Central memory CD8-positive, alpha-beta T cell (primary cell): ENCODE results near the gene WNT3A.
"Not testable (repeated sequence)": the region's sequence is repeated elsewhere in the genome, so short reads cannot be mapped to it uniquely, and the experiment has no call there.

Source experiments
- ATAC-seq: fragments of 150-1000 bp; cut with Tn5 transposase; replicated peaks from 2 replicates; pipeline ENCODE4 v1.10.0; 2022; ENCODE audit warnings: mild to moderate bottlenecking, moderate FRiP score, moderate number of reproducible peaks; ENCODE audit not compliant: poor library complexity, severe bottlenecking; ENCODE audit errors: extremely low read depth
- DNase-seq, 2 donors: peaks; one replicate each; pipeline ENCODE4 v3.0.0; 2021; ENCODE audit warnings: low spot score in 2 of 2
- H3K27ac Mint-ChIP-seq: one replicate; pipeline ENCODE4 v1.8.0; 2022; ENCODE audit warnings: low read depth, mild to moderate bottlenecking, moderate library complexity, mixed read lengths
- H3K27me3 Mint-ChIP-seq: one replicate; pipeline ENCODE4 v1.8.0; 2022; ENCODE audit warnings: mixed read lengths
- H3K36me3 Mint-ChIP-seq: one replicate; pipeline ENCODE4 v1.8.0; 2022; ENCODE audit warnings: mild to moderate bottlenecking, moderate library complexity, mixed read lengths; ENCODE audit not compliant: insufficient read depth
- H3K4me1 Mint-ChIP-seq: one replicate; pipeline ENCODE4 v1.8.0; 2022; ENCODE audit warnings: mixed read lengths
- H3K4me3 Mint-ChIP-seq: one replicate; pipeline ENCODE4 v1.8.0; 2022; ENCODE audit warnings: mild to moderate bottlenecking, moderate library complexity, mixed read lengths
- H3K9me3 Mint-ChIP-seq: one replicate; pipeline ENCODE4 v1.8.0; 2022; ENCODE audit warnings: mixed read lengths

The WNT3A gene, protein sequence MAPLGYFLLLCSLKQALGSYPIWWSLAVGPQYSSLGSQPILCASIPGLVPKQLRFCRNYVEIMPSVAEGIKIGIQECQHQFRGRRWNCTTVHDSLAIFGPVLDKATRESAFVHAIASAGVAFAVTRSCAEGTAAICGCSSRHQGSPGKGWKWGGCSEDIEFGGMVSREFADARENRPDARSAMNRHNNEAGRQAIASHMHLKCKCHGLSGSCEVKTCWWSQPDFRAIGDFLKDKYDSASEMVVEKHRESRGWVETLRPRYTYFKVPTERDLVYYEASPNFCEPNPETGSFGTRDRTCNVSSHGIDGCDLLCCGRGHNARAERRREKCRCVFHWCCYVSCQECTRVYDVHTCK

GRCh38 chr1:228006786-228007048 is at the start of gene WNT3A:
WNT3A (plus strand) TSS chr1:228006998; CDS start chr1:228007129, 131 bp downstream.
- ATAC-seq (no peak), DNase-seq (no peak)
- Mint-ChIP-seq H3K4me1 (peaks cover 12% of the 10 kb centered on the region), H3K27me3 (peaks cover 88% of the 10 kb centered on the region), H3K9me3 (no peaks in the 10 kb centered on the region), H3K36me3 (peaks cover 1% of the 10 kb centered on the region), H3K27ac (no peak within 1 kb of the TSS), H3K4me3 (peak within 1 kb of the TSS; percentile 40)

DNA sequence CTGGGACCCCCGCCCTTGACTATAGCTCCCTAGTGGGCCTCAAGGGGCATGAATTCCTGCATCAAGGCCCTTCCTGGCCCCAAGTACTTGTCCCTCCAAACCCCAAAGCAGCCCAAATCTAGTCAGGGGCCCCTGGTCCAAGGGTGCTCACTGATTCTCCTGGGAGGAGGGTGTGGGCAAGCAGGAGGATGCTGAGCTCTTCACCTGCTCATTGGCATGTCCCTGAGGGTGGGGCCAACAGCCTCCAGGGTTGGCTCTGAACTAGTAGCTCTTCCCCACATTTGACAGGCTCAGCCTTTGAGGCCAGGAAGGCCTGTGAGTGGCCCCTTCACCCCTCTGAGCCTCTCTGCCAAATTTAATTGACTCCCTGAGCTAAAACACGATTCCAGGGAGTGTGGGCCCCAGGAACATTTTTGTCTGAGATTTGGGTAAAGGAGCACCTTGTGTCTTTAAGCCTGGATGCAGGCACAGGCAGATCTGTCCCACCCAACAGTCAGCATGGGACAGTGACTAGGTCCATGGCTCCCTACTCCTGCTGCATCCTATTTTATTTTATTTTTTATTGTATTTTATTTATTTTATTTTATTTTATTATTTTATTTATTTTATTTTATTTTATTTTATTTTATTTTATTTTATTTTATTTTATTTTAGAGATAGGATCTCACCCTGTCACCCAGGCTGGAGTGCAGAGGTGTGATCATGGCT is 48.0 kb upstream of the WNT3A start:
- H3K27ac Mint-ChIP-seq: no peak overlapping the region
- no peaks in the 10 kb centered on the region for H3K9me3 Mint-ChIP-seq
- peaks cover 73% of the 10 kb centered on the region for H3K27me3 Mint-ChIP-seq
- DNase-seq (no peak), ATAC-seq (no peak)
- H3K36me3 Mint-ChIP-seq: no peaks in the 10 kb centered on the region
- H3K4me3 Mint-ChIP-seq: no peak overlapping the region
- peaks cover 17% of the 10 kb centered on the region for H3K4me1 Mint-ChIP-seq

- DNase-seq: no peak
- Mint-ChIP-seq H3K4me1 (peaks cover 12% of the 10 kb centered on the region), H3K36me3 (no peaks in the 10 kb centered on the region), H3K4me3 (no peak overlapping the region), H3K27ac (no peak overlapping the region), H3K27me3 (peaks cover 73% of the 10 kb centered on the region), H3K9me3 (no peaks in the 10 kb centered on the region)
- no peak for ATAC-seq
Observed at GRCh38 chr1:227959325-227959860, 47.4 kb upstream of the WNT3A start.

DNA sequence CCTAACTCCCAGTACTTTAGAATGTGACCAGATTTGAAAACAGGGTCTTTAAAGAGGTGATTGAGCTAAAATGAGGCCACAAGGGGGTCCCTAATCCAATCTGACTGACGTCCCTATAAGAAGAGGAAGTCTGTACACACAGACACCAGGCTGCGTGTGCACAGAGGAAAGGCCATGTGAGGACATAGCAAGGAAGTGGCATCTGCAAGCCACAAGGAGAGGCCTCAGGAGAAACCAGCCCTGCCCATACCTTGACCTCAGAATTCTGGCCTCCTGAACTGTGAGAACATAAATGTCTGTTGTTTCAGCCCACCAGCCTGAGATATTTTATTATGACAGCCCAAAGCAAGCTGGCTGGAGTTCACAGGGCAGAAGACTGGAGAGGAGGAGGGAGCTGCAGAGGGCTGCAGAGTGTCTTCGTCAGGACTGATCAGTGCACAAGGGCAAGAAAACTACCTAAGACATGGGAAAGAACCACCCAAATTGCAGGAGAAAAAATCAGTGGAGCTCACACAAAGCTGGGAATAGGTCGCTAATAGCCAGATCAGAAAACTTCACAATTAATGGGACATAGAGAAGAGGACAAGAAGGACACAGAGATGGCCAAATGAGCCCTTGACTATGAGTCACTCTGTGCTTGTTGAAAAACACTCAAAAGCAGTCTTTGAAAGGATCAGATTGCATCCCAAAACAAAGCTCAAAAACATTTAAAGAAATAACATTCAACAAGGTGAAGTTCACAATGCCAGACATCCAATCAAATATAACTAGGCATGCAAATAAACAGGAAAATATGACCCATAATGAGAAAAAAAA is 44.9 kb upstream of the WNT3A start:
- Mint-ChIP-seq H3K27ac (peak overlapping the region; percentile 41), H3K9me3 (no peaks in the 10 kb centered on the region), H3K36me3 (no peaks in the 10 kb centered on the region), H3K4me3 (no peak overlapping the region), H3K4me1 (peaks cover 12% of the 10 kb centered on the region), H3K27me3 (peaks cover 51% of the 10 kb centered on the region)
- DNase-seq (no peak), ATAC-seq (no peak)

DNA sequence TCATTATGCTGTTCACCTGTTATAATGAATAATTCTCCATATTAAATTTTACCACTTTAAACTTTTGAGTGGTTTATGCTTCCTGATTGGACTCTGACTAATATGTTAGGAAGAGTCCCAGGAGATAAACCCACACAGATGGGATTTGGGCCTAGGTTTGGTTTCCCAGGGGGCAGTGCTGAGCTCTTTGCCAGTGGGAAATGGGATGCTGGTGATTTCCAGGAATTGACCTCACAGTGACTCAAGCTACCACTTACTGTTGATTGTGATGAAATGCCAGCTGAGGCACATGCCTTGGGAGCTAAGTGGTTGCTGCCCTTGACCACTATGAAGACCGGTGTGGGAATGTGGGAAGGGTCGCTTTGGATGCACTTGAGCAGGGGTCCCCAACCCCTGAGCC is 40.1 kb upstream of the WNT3A start:
- H3K27me3 Mint-ChIP-seq, H3K27ac Mint-ChIP-seq, H3K4me1 Mint-ChIP-seq, H3K36me3 Mint-ChIP-seq, H3K9me3 Mint-ChIP-seq, H3K4me3 Mint-ChIP-seq, DNase-seq, ATAC-seq: not testable (repeated sequence)

GRCh38 chr1:227967815-227968214 is 39.0 kb upstream of the WNT3A start:
- not testable (repeated sequence) for H3K4me3 Mint-ChIP-seq, H3K27ac Mint-ChIP-seq, H3K36me3 Mint-ChIP-seq, DNase-seq, ATAC-seq, H3K27me3 Mint-ChIP-seq, H3K9me3 Mint-ChIP-seq, H3K4me1 Mint-ChIP-seq

GRCh38 chr1:227970076-227970995 is 36.5 kb upstream of the WNT3A start:
- H3K27ac Mint-ChIP-seq, H3K4me1 Mint-ChIP-seq: not testable (repeated sequence)

DNA sequence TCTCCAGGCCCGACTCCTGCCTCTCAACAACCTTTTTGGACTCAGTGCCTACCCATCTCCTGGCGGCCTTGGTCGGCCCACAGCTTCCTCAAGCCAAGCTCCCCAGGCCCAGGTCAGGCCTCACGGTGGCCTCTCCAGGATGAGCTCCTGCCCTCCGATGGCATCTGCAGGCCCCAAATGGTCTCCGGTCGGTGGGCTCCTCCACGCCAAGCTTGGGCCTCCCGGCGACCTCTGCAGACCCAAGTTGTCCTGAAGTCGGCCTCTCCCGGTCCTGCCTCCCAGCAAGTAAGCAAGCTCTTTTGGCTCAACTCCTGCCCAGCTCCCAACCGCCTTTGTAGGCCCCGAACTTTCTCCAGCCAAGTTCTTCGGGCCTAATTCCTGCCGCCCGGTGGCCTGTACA is 35.6 kb upstream of the WNT3A start:
- H3K9me3 Mint-ChIP-seq: not testable (repeated sequence)

More at GRCh38 chr1:227970076-227970995, 36.5 kb upstream of the WNT3A start:
- H3K9me3 Mint-ChIP-seq, H3K4me3 Mint-ChIP-seq, DNase-seq, ATAC-seq, H3K36me3 Mint-ChIP-seq, H3K27me3 Mint-ChIP-seq: not testable (repeated sequence)

DNA sequence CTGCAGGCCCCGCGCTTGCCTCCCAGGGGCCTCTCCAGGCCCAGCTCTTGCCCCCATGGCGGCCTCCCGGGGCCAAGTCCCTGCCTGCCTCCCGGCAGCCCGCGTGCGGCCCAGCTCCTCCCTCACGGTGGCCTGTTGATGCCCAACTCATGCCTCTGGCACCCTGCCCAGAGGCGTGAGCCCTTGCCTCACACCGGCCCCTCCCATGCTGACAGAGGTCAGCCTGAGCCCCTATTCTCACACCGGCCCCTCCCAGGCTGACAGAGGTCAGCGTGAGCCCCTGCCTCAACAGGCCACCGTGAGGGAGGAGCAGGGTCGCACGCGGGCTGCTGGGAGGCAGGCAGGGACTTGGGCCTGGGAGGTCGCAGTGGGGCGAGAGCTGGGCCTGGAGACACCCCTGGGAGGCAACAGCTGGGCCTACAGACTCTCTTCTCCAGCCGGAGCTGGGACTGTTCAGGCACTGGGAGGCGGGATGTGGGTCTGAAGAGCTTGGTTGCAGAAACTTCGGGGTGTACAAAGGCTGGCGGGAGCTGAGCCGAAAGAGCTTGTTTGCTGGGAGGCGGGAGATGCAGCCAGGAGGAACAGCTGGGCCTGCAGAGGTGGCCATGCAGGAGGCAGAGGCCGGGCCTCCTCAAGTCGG is 35.0 kb upstream of the WNT3A start:
- H3K27ac Mint-ChIP-seq, H3K4me3 Mint-ChIP-seq, H3K4me1 Mint-ChIP-seq, H3K36me3 Mint-ChIP-seq, DNase-seq, ATAC-seq, H3K9me3 Mint-ChIP-seq, H3K27me3 Mint-ChIP-seq: not testable (repeated sequence)

More for the DNA sequence above, 35.6 kb upstream of the WNT3A start:
- DNase-seq, H3K36me3 Mint-ChIP-seq, H3K4me1 Mint-ChIP-seq, H3K27ac Mint-ChIP-seq, H3K27me3 Mint-ChIP-seq, ATAC-seq, H3K4me3 Mint-ChIP-seq: not testable (repeated sequence)

- not testable (repeated sequence) for H3K27ac Mint-ChIP-seq, H3K27me3 Mint-ChIP-seq, H3K9me3 Mint-ChIP-seq, H3K4me1 Mint-ChIP-seq, H3K36me3 Mint-ChIP-seq, ATAC-seq, DNase-seq, H3K4me3 Mint-ChIP-seq
Observed at GRCh38 chr1:227972283-227972679, 34.5 kb upstream of the WNT3A start.

DNA sequence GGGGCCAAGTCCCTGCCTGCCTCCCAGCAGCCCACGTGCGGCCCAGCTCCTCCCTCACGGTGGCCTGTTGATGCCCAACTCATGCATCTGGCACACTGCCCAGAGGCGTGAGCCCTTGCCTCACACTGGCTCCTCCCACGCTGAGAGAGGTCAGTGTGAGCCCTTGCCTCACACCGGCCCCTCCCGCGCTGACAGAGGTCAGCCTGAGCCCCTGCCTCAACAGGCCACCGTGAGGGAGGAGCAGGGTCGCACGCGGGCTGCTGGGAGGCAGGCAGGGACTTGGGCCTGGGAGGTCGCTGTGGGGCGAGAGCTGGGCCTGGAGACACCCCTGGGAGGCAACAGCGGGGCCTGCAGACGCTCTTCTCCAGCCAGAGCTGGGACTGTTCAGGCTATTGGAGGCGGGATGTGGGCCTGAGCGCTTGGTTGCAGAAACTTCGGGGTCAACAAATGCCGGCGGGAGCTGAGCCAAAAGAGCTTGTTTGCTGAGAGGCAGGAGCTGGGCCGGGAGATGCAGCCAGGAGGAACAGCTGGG is 33.9 kb upstream of the WNT3A start:
- H3K36me3 Mint-ChIP-seq, H3K27ac Mint-ChIP-seq, H3K27me3 Mint-ChIP-seq, H3K9me3 Mint-ChIP-seq, H3K4me3 Mint-ChIP-seq, ATAC-seq, H3K4me1 Mint-ChIP-seq, DNase-seq: not testable (repeated sequence)
